Epithelial cell of alveolus of lung (primary cell): ENCODE results near the gene NAP1L2. TPM values are rescaled to one million over a fixed set of nuclear protein-coding genes. Genes with fewer than 3 reads are reported as not detected.

Experiments
- total RNA-seq: library from RNA; depleted of rRNA; stranded (reverse); fragments of >200 nt; gene quantifications from 2 replicates; pipeline ENCODE4 v1.2.1, GENCODE V29; 2015

NAP1L2 gene
- total RNA-seq: not detected in 2 replicates

DNA sequence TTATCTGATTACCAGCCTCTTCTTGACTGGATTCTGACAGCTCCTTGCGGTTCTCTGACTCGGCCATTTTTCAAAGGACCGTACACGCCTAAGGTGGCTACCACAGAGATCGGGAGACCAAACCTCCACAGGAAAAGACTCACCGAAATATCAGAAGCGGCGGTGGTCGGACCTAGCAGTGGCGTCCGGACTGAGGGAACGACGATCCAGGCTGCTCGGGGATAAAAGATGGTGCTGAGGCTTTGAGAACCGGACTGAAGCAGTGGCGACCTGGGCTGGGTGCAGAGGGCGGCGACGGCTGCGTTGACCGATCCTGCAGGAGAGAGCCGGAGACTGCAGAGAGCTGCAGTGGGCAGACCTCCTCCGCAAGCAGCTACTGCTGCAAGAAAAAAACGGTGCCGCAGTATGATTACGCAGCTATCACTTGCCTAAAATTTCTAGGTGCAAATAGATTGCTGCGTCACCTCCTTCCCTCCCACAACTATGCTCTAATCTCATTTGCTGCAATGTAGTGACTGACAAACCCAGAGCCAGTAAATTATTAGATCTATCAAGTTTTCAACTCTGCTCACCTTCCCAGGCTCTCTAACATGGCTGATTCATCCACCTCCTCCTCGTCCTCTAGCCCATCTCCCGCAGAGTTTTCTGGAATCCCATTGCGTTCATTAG is at the start of gene NAP1L2:
Gene NAP1L2, minus strand, starts transcription at position 426 of the 669 bp plus-strand sequence. Its CDS starts 359 bp downstream, at position 67.

Other genes with a start within 250 kb of the NAP1L2 start
- gene PABPC1L2B, start 211.9 kb downstream of the NAP1L2 start, total RNA-seq: not detected in 2 replicates
- not detected in 2 replicates for gene PABPC1L2A, start 135.3 kb downstream of the NAP1L2 start, total RNA-seq
- not detected in 2 replicates for gene CDX4, start 232.2 kb upstream of the NAP1L2 start, total RNA-seq